Neural progenitor cell (in vitro differentiated cells): ENCODE data around the gene CEP78.

Experiments used
- EZH2 ChIP-seq: fragments of 200-600 bp; sonication (generic); IDR thresholded peaks from 2 replicates; pipeline ENCODE4 v1.6.1; 2017; ENCODE audit warnings: antibody characterized with exemption, mild to moderate bottlenecking, moderate library complexity
- TF ChIP-seq, protein P1 (sequence below): fragments of 200-600 bp; sonication (generic); IDR thresholded peaks from 2 replicates; pipeline ENCODE4 v1.5.1; 2017; ENCODE audit warnings: antibody characterized with exemption, mild to moderate bottlenecking

DNA sequence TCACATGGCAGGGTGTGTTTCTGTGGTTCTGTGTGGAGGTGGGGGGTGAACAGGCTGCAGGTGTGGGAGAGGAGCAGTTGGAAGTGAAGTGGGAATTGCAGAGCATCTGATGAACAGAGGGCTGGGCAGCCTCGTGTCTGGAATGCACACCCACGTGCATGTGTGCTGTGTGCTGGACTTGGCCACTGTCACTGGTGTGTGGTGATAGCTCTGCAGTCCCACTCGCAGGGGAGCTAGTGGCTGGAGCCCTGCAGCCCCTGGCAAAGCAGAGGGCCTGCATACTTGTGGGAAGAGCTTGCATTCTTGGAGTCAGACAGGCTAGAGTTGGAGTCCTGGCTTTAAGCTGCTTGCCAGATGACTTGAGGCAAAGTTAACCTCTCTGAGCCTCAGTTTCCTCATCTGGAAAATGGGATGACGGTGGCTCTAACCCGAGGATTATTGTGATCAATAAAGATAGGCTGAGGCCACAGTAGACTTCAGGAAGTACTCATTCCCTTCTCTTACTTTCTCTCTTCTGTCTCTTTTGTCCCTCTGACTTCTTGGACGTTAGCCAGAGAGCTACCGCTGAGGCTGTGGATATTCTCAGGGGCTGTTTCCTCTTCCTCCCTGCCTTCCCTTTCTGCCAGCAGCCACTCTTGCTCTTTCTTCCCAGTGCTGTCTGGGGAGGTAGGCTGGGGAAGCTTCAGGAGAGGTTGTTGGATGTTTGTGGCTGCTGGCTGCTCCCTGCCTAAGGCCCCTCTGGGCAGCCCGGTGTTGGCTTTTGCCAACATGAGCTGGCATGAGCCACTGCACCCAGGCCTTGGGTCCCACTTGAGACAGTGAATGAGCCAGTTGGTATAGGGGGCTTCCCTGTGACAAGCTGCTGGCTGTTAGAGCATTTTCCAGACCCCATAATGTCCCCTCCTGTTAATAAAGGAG, 79.3 kb downstream of the CEP78 start:
- TF ChIP-seq, protein P1, sequence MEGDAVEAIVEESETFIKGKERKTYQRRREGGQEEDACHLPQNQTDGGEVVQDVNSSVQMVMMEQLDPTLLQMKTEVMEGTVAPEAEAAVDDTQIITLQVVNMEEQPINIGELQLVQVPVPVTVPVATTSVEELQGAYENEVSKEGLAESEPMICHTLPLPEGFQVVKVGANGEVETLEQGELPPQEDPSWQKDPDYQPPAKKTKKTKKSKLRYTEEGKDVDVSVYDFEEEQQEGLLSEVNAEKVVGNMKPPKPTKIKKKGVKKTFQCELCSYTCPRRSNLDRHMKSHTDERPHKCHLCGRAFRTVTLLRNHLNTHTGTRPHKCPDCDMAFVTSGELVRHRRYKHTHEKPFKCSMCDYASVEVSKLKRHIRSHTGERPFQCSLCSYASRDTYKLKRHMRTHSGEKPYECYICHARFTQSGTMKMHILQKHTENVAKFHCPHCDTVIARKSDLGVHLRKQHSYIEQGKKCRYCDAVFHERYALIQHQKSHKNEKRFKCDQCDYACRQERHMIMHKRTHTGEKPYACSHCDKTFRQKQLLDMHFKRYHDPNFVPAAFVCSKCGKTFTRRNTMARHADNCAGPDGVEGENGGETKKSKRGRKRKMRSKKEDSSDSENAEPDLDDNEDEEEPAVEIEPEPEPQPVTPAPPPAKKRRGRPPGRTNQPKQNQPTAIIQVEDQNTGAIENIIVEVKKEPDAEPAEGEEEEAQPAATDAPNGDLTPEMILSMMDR, result no peak
- TF ChIP-seq EZH2, result no peak
